HepG2 (cell line): ENCODE results near the gene SLC38A3. TPM values are rescaled to one million over a fixed set of nuclear protein-coding genes. Genes with fewer than 3 reads are reported as not detected.

Experiments used
- BORCS8-MEF2B ChIP-seq: sonication (generic); formaldehyde crosslinking; IDR thresholded peaks from 2 replicates; pipeline ENCODE4 v1.8.0; 2022; ENCODE audit warnings: mild to moderate bottlenecking, missing genetic modification reagents
- FOXO1 ChIP-seq: sonication (generic); formaldehyde crosslinking; IDR thresholded peaks from 2 replicates; pipeline ENCODE4 v1.4.0; 2020; ENCODE audit warnings: missing genetic modification reagents
- MZF1 ChIP-seq: sonication (generic); formaldehyde crosslinking; IDR thresholded peaks from 2 replicates; pipeline ENCODE4 v1.8.1; 2023; ENCODE audit warnings: mild to moderate bottlenecking, missing genetic modification reagents, borderline replicate concordance
- SAFB2 ChIP-seq: sonication (generic); formaldehyde crosslinking; IDR thresholded peaks from 2 replicates; pipeline ENCODE4 v1.5.1; 2020; ENCODE audit warnings: missing genetic modification reagents, low read depth, mild to moderate bottlenecking, borderline replicate concordance
- SP4 ChIP-seq: sonication (generic); formaldehyde crosslinking; IDR thresholded peaks from 2 replicates; pipeline ENCODE4 v1.8.1; 2023; ENCODE audit warnings: mild to moderate bottlenecking, missing genetic modification reagents
- TGIF2 ChIP-seq: IDR thresholded peaks from 2 replicates; pipeline ENCODE4 v1.6.1; 2016; ENCODE audit warnings: control low read depth, missing compliant biosample characterization
- THAP11 ChIP-seq: IDR thresholded peaks from 2 replicates; pipeline ENCODE4 v1.6.1; 2016; ENCODE audit warnings: missing biosample characterization, missing genetic modification reagents
- USF2 ChIP-seq, 2 experiments: sonication (generic) in 1 of 2; formaldehyde crosslinking in 1 of 2; IDR thresholded peaks; 2 replicates each; pipeline versions ENCODE4 v1.5.1 to v1.6.1; 2011 to 2020; ENCODE audit warnings: borderline replicate concordance in 1 of 2, low read depth in 1 of 2, low read length in 1 of 2, mild to moderate bottlenecking in 1 of 2, missing genetic modification reagents in 1 of 2, moderate library complexity in 1 of 2
- ZGPAT ChIP-seq: IDR thresholded peaks from 2 replicates; pipeline ENCODE4 v1.6.1; 2016; ENCODE audit warnings: mild to moderate bottlenecking
- ZNF281 ChIP-seq: sonication (generic); formaldehyde crosslinking; IDR thresholded peaks from 2 replicates; pipeline ENCODE4 v1.4.0; 2020; ENCODE audit warnings: missing genetic modification reagents, borderline replicate concordance
- ZNF331 ChIP-seq: sonication (generic); formaldehyde crosslinking; IDR thresholded peaks from 2 replicates; pipeline ENCODE4 v1.4.0; 2020; ENCODE audit warnings: missing genetic modification reagents
- ZNF547 ChIP-seq: sonication (generic); formaldehyde crosslinking; IDR thresholded peaks from 2 replicates; pipeline ENCODE4 v1.5.1; 2020; ENCODE audit warnings: mild to moderate bottlenecking, missing genetic modification reagents
- ZNF672 ChIP-seq: sonication (generic); formaldehyde crosslinking; IDR thresholded peaks from 2 replicates; pipeline ENCODE4 v1.8.1; 2022; ENCODE audit warnings: missing genetic modification reagents
- ZNF674 ChIP-seq: sonication (generic); formaldehyde crosslinking; IDR thresholded peaks from 2 replicates; pipeline ENCODE4 v1.5.0; 2020; ENCODE audit warnings: low read depth, mild to moderate bottlenecking, missing genetic modification reagents
- ZNF749 ChIP-seq: sonication (generic); formaldehyde crosslinking; IDR thresholded peaks from 2 replicates; pipeline ENCODE4 v1.8.0; 2022; ENCODE audit warnings: mild to moderate bottlenecking, missing genetic modification reagents, moderate library complexity, borderline replicate concordance
- ZNF883 ChIP-seq: sonication (generic); formaldehyde crosslinking; IDR thresholded peaks from 2 replicates; pipeline ENCODE4 v1.5.1; 2020; ENCODE audit warnings: mild to moderate bottlenecking, missing genetic modification reagents; ENCODE audit errors: not compliant biosample characterization
- ZSCAN21 ChIP-seq: sonication (generic); formaldehyde crosslinking; IDR thresholded peaks from 2 replicates; pipeline ENCODE4 v1.8.0; 2022; ENCODE audit warnings: mild to moderate bottlenecking, missing genetic modification reagents, moderate library complexity, borderline replicate concordance
- polyA plus RNA-seq, 8 experiments: library from polyadenylated mRNA; depleted of rRNA in 3 of 8; stranded (reverse) in 7 of 8; unstranded in 1 of 8; fragments of >200 nt; fragmentation: Illumina TruSeq in 4 of 8; extraction: Trizol in 4 of 8; gene quantifications; 2 replicates each; pipeline versions ENCODE4 v1.2.1 to v1.2.3, GENCODE V29; 2011 to 2016; ENCODE audit warnings: low read depth in 4 of 8, missing spikeins in 1 of 8, mixed read lengths in 1 of 8; ENCODE audit not compliant: insufficient read depth in 1 of 8
- total RNA-seq, 5 experiments: library from RNA; depleted of rRNA; stranded (reverse); fragments of >200 nt; fragmentation: Illumina TruSeq; extraction: Trizol; gene quantifications; 2 replicates each; pipeline ENCODE4 v1.2.3, GENCODE V29; 2016; ENCODE audit warnings: low read depth in 1 of 5

SLC38A3 gene
- total and polyA plus RNA-seq, 2 of the 13 experiments (the other 11 are each of a cell fraction or from before 2014, with no cell fraction given) = 29.8 to 164 TPM

- TF ChIP-seq USF2 (IDR thresholded peaks at IDR 0.05; ENCODE audit: low read depth, low read length) (no peak), USF2 (CRISPR knock-in tag; IDR thresholded peaks at IDR 0.05; ENCODE audit: borderline replicate concordance) (no peak), ZNF281 (CRISPR knock-in tag) (0 out of 2 replicates have a peak, but pooled peaks have one; percentile 16), SP4 (CRISPR knock-in tag) (no peak), ZNF331 (peak; percentile 26; the same call in 1 of the 2 replicates), ZNF749 (CRISPR knock-in tag) (no peak), SAFB2 (0 out of 2 replicates have a peak, but pooled peaks have one; percentile 18), ZNF672 (CRISPR knock-in tag) (no peak), TGIF2 (no peak), ZGPAT (CRISPR knock-in tag) (peak; percentile 45), ZNF674 (CRISPR knock-in tag) (no peak), ZNF547 (CRISPR knock-in tag) (no peak), MZF1 (peak; percentile 62; the same call in 1 of the 2 replicates), ZNF883 (CRISPR knock-in tag) (no peak), BORCS8-MEF2B (CRISPR knock-in tag) (peak; percentile 64; the same call in 1 of the 2 replicates), ZSCAN21 (CRISPR knock-in tag) (peak; percentile 24; the same call in 1 of the 2 replicates), THAP11 (peak; percentile 57), FOXO1 (CRISPR knock-in tag) (peak; percentile 58; the same call in 1 of the 2 replicates)
These were observed 10.8 kb upstream of the SLC38A3 start (continued) for GRCh38 chr3:50194128-50194902.
